HL-60 (cell line): ENCODE measurements around the gene BCAS3.

ENCODE experiments used
- DNase-seq, 2 experiments: peaks; one replicate each; pipeline ENCODE4 v3.0.0-alpha.2; 2010 to 2020; ENCODE audit warnings: low read depth in 1 of 2, low spot score in 1 of 2
- H3K27ac ChIP-seq: fragments of 250-450 bp; sonication (Bioruptor Pico); replicated peaks from 2 replicates; pipeline ENCODE4 v1.5.1; 2020; ENCODE audit warnings: mild to moderate bottlenecking, moderate library complexity
- H3K27me3 ChIP-seq: fragments of 250-450 bp; sonication (Bioruptor Pico); 2 replicates; pipeline ENCODE4 v1.5.1; 2021; ENCODE audit warnings: mild to moderate bottlenecking, moderate library complexity; ENCODE audit not compliant: insufficient read depth, poor library complexity, severe bottlenecking
- H3K4me3 ChIP-seq: replicated peaks from 2 replicates; pipeline ENCODE4 v1.5.1; 2011; ENCODE audit warnings: mild to moderate bottlenecking, control low read depth, low read length; ENCODE audit not compliant: insufficient read depth
- CTCF ChIP-seq: IDR thresholded peaks from one replicate; pipeline ENCODE4 v1.5.1; 2011; ENCODE audit warnings: low read length, control low read depth, inconsistent platforms; ENCODE audit not compliant: insufficient read depth
- GABPA ChIP-seq: IDR thresholded peaks from 2 replicates; pipeline ENCODE4 v1.6.1; 2012; ENCODE audit warnings: low read depth
- POLR2AphosphoS5 ChIP-seq: IDR thresholded peaks from 2 replicates; pipeline ENCODE4 v1.6.1; 2012; ENCODE audit warnings: low read depth
- REST ChIP-seq: IDR thresholded peaks from 2 replicates; pipeline ENCODE4 v1.6.1; 2012; ENCODE audit warnings: low read depth; ENCODE audit not compliant: insufficient replicate concordance
- SPI1 ChIP-seq: IDR thresholded peaks from 2 replicates; pipeline ENCODE4 v1.6.1; 2012; ENCODE audit warnings: low read depth, mild to moderate bottlenecking, borderline replicate concordance

The BCAS3 gene

GRCh38 chr17:61282377-61282776 is 604.7 kb downstream of the BCAS3 start:
- DNase-seq, result no peak
- TF ChIP-seq GABPA, result no peak
- TF ChIP-seq POLR2AphosphoS5, result no peak
- TF ChIP-seq REST, result no peak
- no peak for TF ChIP-seq CTCF
- no peak for TF ChIP-seq SPI1
- Histone ChIP-seq H3K27ac (no peak overlapping the region), H3K4me3 (no peak overlapping the region), H3K27me3 (no peaks in the 10 kb centered on the region)

GRCh38 chr17:61283043-61283442 is 605.4 kb downstream of the BCAS3 start:
- no peak for DNase-seq
- Histone ChIP-seq H3K27me3 (no peaks in the 10 kb centered on the region), H3K4me3 (no peak overlapping the region), H3K27ac (no peak overlapping the region)
- TF ChIP-seq SPI1 (no peak), CTCF (no peak), POLR2AphosphoS5 (no peak), REST (no peak), GABPA (no peak)

GRCh38 chr17:61284174-61284573 is 606.5 kb downstream of the BCAS3 start:
- Histone ChIP-seq H3K27ac (no peak overlapping the region), H3K4me3 (no peak overlapping the region), H3K27me3 (no peaks in the 10 kb centered on the region)
- no peak for DNase-seq
- TF ChIP-seq REST (no peak), SPI1 (no peak), POLR2AphosphoS5 (no peak)

- Histone ChIP-seq H3K27me3 (no peaks in the 10 kb centered on the region), H3K4me3 (no peak overlapping the region), H3K27ac (no peak overlapping the region)
- TF ChIP-seq REST, result no peak
- no peak for TF ChIP-seq SPI1
- TF ChIP-seq GABPA, result no peak
- no peak for TF ChIP-seq CTCF
- TF ChIP-seq POLR2AphosphoS5, result no peak
- no peak for DNase-seq
These were observed 607.1 kb downstream of the BCAS3 start for GRCh38 chr17:61284746-61285145.
